Common myeloid progenitor, CD34-positive (primary cell): ENCODE results near the gene EBF4.

Experiments used
- CTCF ChIA-PET: fragments of 350-600 bp; sonication (Branson Sonifier 250); formaldehyde crosslinking; loops from one replicate; lab custom pipeline; 2021; ENCODE audit warnings: antibody characterized with exemption; lab: Charles Lee
- POLR2A ChIA-PET: fragments of 350-600 bp; sonication (Branson Sonifier 250); formaldehyde crosslinking; loops from one replicate; lab custom pipeline; 2021; ENCODE audit warnings: antibody characterized with exemption; lab: Charles Lee
- DNase-seq, 3 donors: peaks; one replicate each; pipeline versions ENCODE4 v3.0.0 to v3.0.0-alpha.2; 2013
- H3K27ac ChIP-seq, 2 experiments: 1 replicate in 1 of 2; 2 replicates in 1 of 2; pipeline ENCODE4 v1.7.0; 2013; ENCODE audit warnings: inconsistent platforms in 2 of 2, low read length in 2 of 2, mild to moderate bottlenecking in 2 of 2, low read depth in 1 of 2, moderate library complexity in 1 of 2; ENCODE audit not compliant: severe bottlenecking in 2 of 2, insufficient read depth in 1 of 2, poor library complexity in 1 of 2
- H3K27me3 ChIP-seq, 5 experiments: replicated peaks in 2 of 5; 1 replicate in 3 of 5; 2 replicates in 2 of 5; pipeline versions ENCODE4 v1.6.1 to v1.7.0; 2013; ENCODE audit warnings: low read length in 4 of 5, mild to moderate bottlenecking in 2 of 5, moderate library complexity in 2 of 5, inconsistent platforms in 1 of 5; ENCODE audit not compliant: insufficient read depth in 5 of 5, control insufficient read depth in 4 of 5
- H3K36me3 ChIP-seq, 4 experiments: 1 replicate in 2 of 4; 2 replicates in 2 of 4; pipeline versions ENCODE4 v1.6.1 to v1.7.0; 2013; ENCODE audit warnings: low read length in 3 of 4, control low read depth in 1 of 4, mild to moderate bottlenecking in 1 of 4; ENCODE audit not compliant: control insufficient read depth in 4 of 4, insufficient read depth in 4 of 4
- H3K4me1 ChIP-seq, 4 experiments: 1 replicate in 3 of 4; 2 replicates in 1 of 4; pipeline versions ENCODE4 v1.6.1 to v1.7.1; 2013; ENCODE audit warnings: low read length in 3 of 4, mild to moderate bottlenecking in 3 of 4, control low read depth in 1 of 4, inconsistent platforms in 1 of 4, moderate library complexity in 1 of 4; ENCODE audit not compliant: control insufficient read depth in 4 of 4, insufficient read depth in 4 of 4; ENCODE audit errors: control extremely low read depth in 1 of 4
- H3K4me3 ChIP-seq, 7 experiments: 1 replicate in 4 of 7; 2 replicates in 3 of 7; pipeline versions ENCODE4 v1.5.1 to v1.7.0; 2013; ENCODE audit warnings: mild to moderate bottlenecking in 7 of 7, low read length in 6 of 7, moderate library complexity in 6 of 7, inconsistent platforms in 2 of 7, low read depth in 2 of 7, control low read depth in 1 of 7; ENCODE audit not compliant: insufficient read depth in 4 of 7, control insufficient read depth in 1 of 7; ENCODE audit errors: extremely low read depth in 1 of 7
- H3K9me3 ChIP-seq, 5 experiments: 1 replicate in 4 of 5; 2 replicates in 1 of 5; pipeline versions ENCODE4 v1.6.1 to v1.7.1; 2013; ENCODE audit warnings: low read length in 4 of 5, mild to moderate bottlenecking in 2 of 5, inconsistent platforms in 1 of 5, low read depth in 1 of 5, moderate library complexity in 1 of 5; ENCODE audit not compliant: control insufficient read depth in 4 of 5, insufficient read depth in 2 of 5; ENCODE audit errors: control extremely low read depth in 1 of 5
- WGBS: methylation state at CpG from one replicate; pipeline ENCODE4 v1.1.5; 2013; ENCODE audit not compliant: insufficient coverage; 5-methylcytosine and 5-hydroxymethylcytosine counted together

EBF4 gene

GRCh38 chr20:2698912-2699311, 6.3 kb downstream of the EBF4 start:
- H3K36me3 ChIP-seq, result no peaks in the 10 kb centered on the region
- peaks cover 0 to 42% (median 20%) of the 10 kb centered on the region in 5 experiments for H3K27me3 ChIP-seq
- H3K4me3 ChIP-seq, result no peak overlapping the region
- no peak overlapping the region for H3K27ac ChIP-seq
- no peaks in the 10 kb centered on the region for H3K9me3 ChIP-seq
- DNase-seq, result no peak
- peaks cover 0 to 9% (median 5%) of the 10 kb centered on the region in 4 experiments for H3K4me1 ChIP-seq
- POLR2A ChIA-PET, result no interaction called here
- CTCF ChIA-PET, result interaction anchor here (0.9 to 3.4 kb wide), 3 partner anchors 10 to 43 kb away, joined by 5 to 17 read pairs (median 12); no protein-coding TSS in a partner anchor
- 96% methylated on average over 4 of the region's 4 CpGs for WGBS

DNA sequence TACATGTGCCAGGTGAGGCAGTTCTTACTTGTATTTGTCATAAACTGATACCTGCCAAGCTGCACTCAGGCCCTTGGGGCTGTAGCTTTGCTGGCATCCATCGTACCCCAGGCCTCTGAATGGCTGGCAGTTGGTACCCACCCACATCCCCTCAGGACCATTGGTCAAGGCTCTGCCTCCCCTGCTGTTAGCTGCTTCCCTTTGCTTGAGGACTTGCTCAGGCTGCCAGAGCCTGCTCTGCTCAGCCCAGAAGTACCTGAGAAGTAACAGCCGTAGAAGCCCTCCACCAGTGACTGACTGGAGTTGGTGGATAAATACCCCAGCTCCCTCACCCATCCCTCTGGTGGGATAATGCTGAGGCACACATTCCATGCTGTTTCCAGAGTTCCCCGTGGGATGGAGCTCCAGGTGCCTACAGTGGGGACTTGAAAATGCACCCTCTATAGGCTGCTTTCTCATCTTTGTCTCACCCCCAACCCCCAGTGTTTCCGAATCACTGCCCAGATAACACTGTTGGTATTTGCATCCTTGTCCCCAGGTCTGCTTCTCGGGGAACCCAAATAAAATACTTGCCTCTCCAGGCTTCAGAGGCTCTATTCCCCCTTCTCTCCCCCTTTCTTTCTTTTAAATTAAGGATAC, 7.3 kb downstream of the EBF4 start:
- ChIA-PET CTCF (interaction anchor here (0.8 to 3.4 kb wide), 3 partner anchors 11 to 41 kb away, joined by 3 to 17 read pairs (median 12); no protein-coding TSS in a partner anchor), POLR2A (no interaction called here)
- H3K9me3 ChIP-seq, result no peaks in the 10 kb centered on the region
- WGBS, result 98% methylated on average over 4 of the region's 5 CpGs
- DNase-seq, result no peak
- H3K4me1 ChIP-seq, result peaks cover 0 to 2% (median 0%) of the 10 kb centered on the region in 4 experiments
- no peak overlapping the region for H3K4me3 ChIP-seq
- H3K27ac ChIP-seq, result no peak overlapping the region
- no peaks in the 10 kb centered on the region for H3K36me3 ChIP-seq
- peaks cover 0 to 37% (median 10%) of the 10 kb centered on the region in 5 experiments for H3K27me3 ChIP-seq

DNA sequence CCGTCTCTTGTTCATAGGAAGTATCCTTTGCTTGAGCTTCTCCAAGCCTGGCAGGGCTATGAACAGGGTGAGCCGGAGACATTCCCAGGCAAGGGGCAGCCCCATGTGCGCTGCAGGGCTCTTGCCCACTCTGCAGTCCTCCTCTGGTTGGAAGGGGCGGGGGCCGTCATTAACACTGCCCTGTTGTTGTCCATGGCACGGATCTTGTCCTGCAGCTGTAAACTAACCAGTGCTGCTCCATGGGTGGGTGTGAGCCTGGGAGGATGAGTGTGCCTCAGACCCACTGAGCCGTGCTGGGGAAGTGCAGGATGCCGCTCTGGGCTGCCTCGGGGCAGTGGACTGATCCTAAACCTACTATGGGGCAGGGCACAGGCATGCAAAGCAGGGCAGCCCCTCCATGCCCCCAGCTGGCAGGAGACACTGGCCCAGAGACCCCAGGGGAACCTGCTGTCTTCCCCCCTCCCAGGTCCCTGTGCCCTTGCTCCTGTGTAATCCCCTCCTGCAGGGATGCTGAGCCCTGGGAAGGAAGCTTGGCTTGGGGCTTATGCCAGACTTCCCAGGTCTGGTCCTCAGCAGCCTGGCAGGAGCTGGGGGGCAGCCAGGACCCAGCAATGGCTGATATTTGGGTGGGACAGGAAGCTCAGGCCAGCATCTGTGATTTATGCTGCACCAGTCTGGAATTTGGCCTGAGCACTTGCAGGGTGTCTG, 8.5 kb downstream of the EBF4 start:
- H3K27me3 ChIP-seq, result peaks cover 0 to 25% (median 2%) of the 10 kb centered on the region in 5 experiments
- POLR2A ChIA-PET, result interaction anchor here (0.7 kb wide), 1 partner anchor 9 kb away, joined by 3 read pairs; no protein-coding TSS in a partner anchor
- no peaks in the 10 kb centered on the region for H3K36me3 ChIP-seq
- CTCF ChIA-PET, result interaction anchor here (1.2 to 3.4 kb wide), 4 partner anchors 9 to 41 kb away, joined by 3 to 17 read pairs (median 8); no protein-coding TSS in a partner anchor
- H3K4me3 ChIP-seq, result no peak overlapping the region
- peaks cover 0 to 6% (median 2%) of the 10 kb centered on the region in 4 experiments for H3K4me1 ChIP-seq
- no peak for DNase-seq
- no peaks in the 10 kb centered on the region for H3K9me3 ChIP-seq
- WGBS, result 92% methylated on average over 8 of the region's 9 CpGs
- no peak overlapping the region for H3K27ac ChIP-seq

DNA sequence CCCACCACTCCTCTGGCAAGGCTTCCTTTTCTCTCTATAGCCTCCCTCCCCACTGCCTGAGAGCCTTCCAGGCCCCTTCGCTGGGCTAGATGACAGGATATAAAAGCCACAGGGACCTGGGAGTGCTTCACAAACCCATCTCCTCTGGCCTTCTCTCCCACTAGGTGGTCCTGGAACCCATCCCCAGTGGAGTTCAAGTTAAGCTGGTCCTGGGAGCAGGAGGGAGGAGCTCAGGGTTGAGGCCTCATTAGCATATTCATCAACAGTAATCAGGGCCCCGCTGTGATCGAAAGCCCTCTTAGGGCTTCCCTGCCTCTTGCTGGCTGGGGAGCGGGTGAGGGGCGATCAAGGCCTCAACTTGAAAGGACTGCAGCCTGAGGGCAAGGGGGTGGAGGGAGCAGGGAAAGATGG, 9.1 kb downstream of the EBF4 start:
- Histone ChIP-seq H3K4me1 (peaks cover 0 to 12% (median 8%) of the 10 kb centered on the region in 4 experiments), H3K36me3 (no peaks in the 10 kb centered on the region), H3K4me3 (no peak overlapping the region), H3K27me3 (peaks cover 0 to 19% (median 0%) of the 10 kb centered on the region in 5 experiments), H3K27ac (no peak overlapping the region), H3K9me3 (no peaks in the 10 kb centered on the region)
- ChIA-PET CTCF (interaction anchor here (1.6 to 3.1 kb wide), 2 partner anchors 11 to 40 kb away, joined by 5 to 12 read pairs; no protein-coding TSS in a partner anchor), POLR2A (interaction anchor here (0.7 kb wide), 1 partner anchor 10 kb away, joined by 3 read pairs; no protein-coding TSS in a partner anchor)
- DNase-seq, result no peak
- WGBS, result 90% methylated on average over 2 of the region's 5 CpGs

DNA sequence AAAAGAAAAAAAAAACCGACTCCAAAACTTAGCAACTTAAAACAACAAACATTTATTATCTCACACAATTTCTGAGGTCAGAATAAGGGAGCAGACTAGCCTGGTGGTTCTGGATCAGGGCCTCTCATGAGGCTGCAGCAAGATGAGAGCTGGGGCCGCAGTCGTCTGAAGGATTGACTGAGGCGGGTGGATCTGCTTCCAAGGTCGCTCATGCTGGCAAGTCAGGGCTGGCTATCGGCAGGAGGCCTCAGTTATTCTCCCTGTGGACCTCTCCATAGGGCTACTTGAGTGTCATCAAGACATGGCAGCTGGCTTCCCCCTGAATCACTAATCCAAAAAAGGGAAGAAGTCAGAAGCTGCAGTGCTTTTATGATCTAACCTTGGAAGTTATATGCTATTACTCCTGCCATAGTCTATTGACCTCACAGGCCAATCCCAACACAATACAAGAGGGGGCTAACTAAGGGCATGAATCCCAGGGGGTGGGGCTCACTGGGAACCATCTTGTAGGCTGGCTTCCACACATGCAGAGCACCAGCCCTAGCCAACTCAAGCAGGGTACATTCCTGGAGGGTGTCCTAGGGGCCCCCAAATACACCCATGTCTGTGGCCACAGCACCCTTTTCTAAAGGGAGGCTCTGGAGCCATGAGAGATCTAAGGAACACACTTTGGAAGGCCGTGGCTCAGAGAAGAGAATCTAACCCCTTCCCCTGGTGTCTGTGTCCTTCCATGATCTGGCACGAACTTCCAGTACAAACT, 11.3 kb downstream of the EBF4 start:
- ChIA-PET CTCF (interaction anchor here (1.8 kb wide), 1 partner anchor 10 kb away, joined by 4 read pairs; no protein-coding TSS in a partner anchor), POLR2A (no interaction called here)
- no peak for DNase-seq
- no peak overlapping the region for H3K27ac ChIP-seq
- peaks cover 0 to 8% (median 0%) of the 10 kb centered on the region in 5 experiments for H3K27me3 ChIP-seq
- no peaks in the 10 kb centered on the region for H3K9me3 ChIP-seq
- peaks cover 0 to 27% (median 25%) of the 10 kb centered on the region in 4 experiments for H3K4me1 ChIP-seq
- 99% methylated on average over 7 of the region's 8 CpGs for WGBS
- H3K4me3 ChIP-seq, result no peak overlapping the region
- no peaks in the 10 kb centered on the region for H3K36me3 ChIP-seq

DNA sequence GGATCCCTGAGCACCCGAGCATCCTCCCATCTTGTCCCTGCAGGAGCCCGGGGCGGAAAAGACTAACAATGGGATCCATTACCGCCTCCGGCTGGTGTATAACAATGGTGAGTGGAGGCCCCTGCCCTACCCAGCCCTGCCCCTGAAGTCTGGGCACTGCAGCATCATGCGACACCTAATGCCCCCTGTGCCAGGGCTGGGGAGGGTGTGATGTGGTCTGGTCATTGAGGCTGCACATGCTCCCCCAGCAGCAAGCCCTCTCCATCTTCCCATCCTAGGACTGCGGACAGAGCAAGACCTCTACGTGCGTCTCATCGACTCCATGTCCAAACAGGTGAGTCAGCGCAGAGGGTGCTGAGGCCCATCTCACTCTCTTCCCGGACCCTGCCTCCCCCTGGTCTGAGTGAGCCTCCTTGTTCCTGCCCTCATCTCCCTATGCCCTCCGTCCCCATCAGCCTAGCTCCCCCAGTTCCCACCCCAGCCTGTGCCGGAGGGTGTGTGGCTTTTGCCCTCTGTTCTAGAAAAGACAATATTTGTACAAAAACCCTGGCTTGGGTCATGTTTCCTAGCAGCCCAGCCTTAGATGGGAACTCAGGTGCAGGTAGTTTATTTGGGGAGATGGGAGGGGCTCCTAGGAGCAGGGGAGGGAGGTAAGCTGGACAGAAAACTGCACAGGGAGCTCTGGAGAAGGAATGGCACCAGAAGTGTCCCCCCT, 13.5 kb downstream of the EBF4 start:
- ChIA-PET POLR2A (interaction anchor here (1.0 to 1.9 kb wide), 4 partner anchors 13 to 94 kb away, joined by 3 to 9 read pairs (median 4); partner anchors contain the start of genes CPXM1 and EBF4), CTCF (interaction anchor here (1.1 to 11.9 kb wide), 8 partner anchors 9 to 36 kb away, joined by 3 to 147 read pairs (median 6); no protein-coding TSS in a partner anchor)
- H3K4me1 ChIP-seq, result peaks cover 0 to 29% (median 27%) of the 10 kb centered on the region in 4 experiments
- H3K4me3 ChIP-seq, result no peak overlapping the region
- 99% methylated on average over 10 of the region's 14 CpGs for WGBS
- DNase-seq, result no peak
- no peaks in the 10 kb centered on the region for H3K36me3 ChIP-seq
- H3K27me3 ChIP-seq, result peaks cover 0 to 4% (median 0%) of the 10 kb centered on the region in 5 experiments
- H3K27ac ChIP-seq, result no peak overlapping the region
- no peaks in the 10 kb centered on the region for H3K9me3 ChIP-seq
